Measurements from ENCODE around the gene ATP11A. TPM values are rescaled to one million over a fixed set of nuclear protein-coding genes. Genes with fewer than 3 reads are reported as not detected.

The ATP11A gene
- total and polyA plus RNA-seq, 2 donors (not counting 3 experiments of a cell fraction or from before 2014, with no cell fraction given) = 16.5 to 88.1 TPM

DNA sequence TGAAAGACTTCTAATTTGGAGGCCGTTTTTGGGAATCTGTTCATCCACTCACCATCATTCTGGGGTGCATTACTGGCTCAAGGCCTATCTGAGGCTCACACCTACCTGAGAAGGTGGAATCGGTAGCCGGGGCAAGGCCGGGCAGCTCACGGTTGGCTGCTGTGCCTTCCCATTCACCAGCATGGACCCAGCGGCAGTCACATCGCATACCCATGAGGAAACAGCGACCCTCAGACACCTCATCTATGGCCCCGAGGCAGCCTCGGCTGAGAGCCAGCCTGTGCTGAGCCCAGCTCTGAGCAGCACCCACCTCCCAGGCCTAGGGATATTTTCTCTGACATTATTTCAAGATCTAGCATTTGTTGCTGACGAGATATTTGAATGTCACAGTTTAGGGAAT, 130.5 kb downstream of the ATP11A start:
- H3K36me3 ChIP-seq (ENCODE audit: control insufficient read depth in 2 of 2, extremely low read depth in 1 of 2, insufficient read depth in 2 of 2, low read length in 2 of 2) = peaks cover 4 to 25% of the 10 kb centered on the region in 2 experiments
- H3K4me2 ChIP-seq (ENCODE audit: insufficient read depth, low read length) = no peak overlapping the region
- no peaks in the 10 kb centered on the region for H3K9me1 ChIP-seq (replicated peaks; ENCODE audit: control insufficient read depth, extremely low read depth, insufficient read depth, low read length)
- H3K9ac ChIP-seq (replicated peaks; ENCODE audit: extremely low read depth, insufficient read depth, low read length) = no peak overlapping the region
- dilution Hi-C loops (cut with MboI; ENCODE audit: extremely low pct_ligation_motif_present, low sequenced_read_pairs) (no loop called here), intact Hi-C loops (cut with micrococcal nuclease) (no loop called here)
- no peak overlapping the region for H2AFZ ChIP-seq (ENCODE audit: low read depth, low read length)
- H3K27me3 ChIP-seq (ENCODE audit: control insufficient read depth in 2 of 2, insufficient read depth in 2 of 2, low read length in 2 of 2) = no peaks in the 10 kb centered on the region
- BruUV-seq (replicated peaks) = no TSS peak
- ChIA-PET POLR2A (no interaction called here), CTCF (no interaction called here)
- no peaks in the 10 kb centered on the region for H3K9me3 ChIP-seq (replicated peaks; ENCODE audit: control insufficient read depth, insufficient read depth, low read length)
- H3K4me1 ChIP-seq (ENCODE audit: control insufficient read depth, extremely low read depth, insufficient read depth, low read length) = peaks cover 11% of the 10 kb centered on the region
- H3K27ac ChIP-seq (ENCODE audit: insufficient read depth, low read depth, low read length) = no peak overlapping the region
- no peaks in the 10 kb centered on the region for H3K79me2 ChIP-seq (ENCODE audit: control insufficient read depth, insufficient read depth, low read length)
- TF ChIP-seq GATA2 (IDR thresholded peaks at IDR 0.05; ENCODE audit: insufficient read depth, insufficient read length, low read depth, low read length) = no peak
- no peak for TF ChIP-seq MYC (IDR thresholded peaks at IDR 0.05; ENCODE audit: low read depth, low read length)
- no peak for TF ChIP-seq EZH2 (IDR thresholded peaks at IDR 0.05; ENCODE audit: borderline replicate concordance, low read depth, low read length, severe bottlenecking)
- TF ChIP-seq POLR2AphosphoS5 (IDR thresholded peaks at IDR 0.05; ENCODE audit: insufficient read depth, low read depth, low read length) = no peak
- TF ChIP-seq, protein P1, sequence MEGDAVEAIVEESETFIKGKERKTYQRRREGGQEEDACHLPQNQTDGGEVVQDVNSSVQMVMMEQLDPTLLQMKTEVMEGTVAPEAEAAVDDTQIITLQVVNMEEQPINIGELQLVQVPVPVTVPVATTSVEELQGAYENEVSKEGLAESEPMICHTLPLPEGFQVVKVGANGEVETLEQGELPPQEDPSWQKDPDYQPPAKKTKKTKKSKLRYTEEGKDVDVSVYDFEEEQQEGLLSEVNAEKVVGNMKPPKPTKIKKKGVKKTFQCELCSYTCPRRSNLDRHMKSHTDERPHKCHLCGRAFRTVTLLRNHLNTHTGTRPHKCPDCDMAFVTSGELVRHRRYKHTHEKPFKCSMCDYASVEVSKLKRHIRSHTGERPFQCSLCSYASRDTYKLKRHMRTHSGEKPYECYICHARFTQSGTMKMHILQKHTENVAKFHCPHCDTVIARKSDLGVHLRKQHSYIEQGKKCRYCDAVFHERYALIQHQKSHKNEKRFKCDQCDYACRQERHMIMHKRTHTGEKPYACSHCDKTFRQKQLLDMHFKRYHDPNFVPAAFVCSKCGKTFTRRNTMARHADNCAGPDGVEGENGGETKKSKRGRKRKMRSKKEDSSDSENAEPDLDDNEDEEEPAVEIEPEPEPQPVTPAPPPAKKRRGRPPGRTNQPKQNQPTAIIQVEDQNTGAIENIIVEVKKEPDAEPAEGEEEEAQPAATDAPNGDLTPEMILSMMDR (IDR thresholded peaks at IDR 0.05; ENCODE audit: extremely low read depth in 1 of 2, insufficient read depth in 1 of 2, low read depth in 1 of 2, low read length in 2 of 2) = no peak
- no peak for TF ChIP-seq JUN (IDR thresholded peaks at IDR 0.05; ENCODE audit: borderline replicate concordance, insufficient read depth, insufficient read length, low read depth)
- no peak for TF ChIP-seq FOS (IDR thresholded peaks at IDR 0.05; ENCODE audit: borderline replicate concordance, insufficient read depth, low read length)
- TF ChIP-seq, protein P2, sequence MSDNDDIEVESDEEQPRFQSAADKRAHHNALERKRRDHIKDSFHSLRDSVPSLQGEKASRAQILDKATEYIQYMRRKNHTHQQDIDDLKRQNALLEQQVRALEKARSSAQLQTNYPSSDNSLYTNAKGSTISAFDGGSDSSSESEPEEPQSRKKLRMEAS (IDR thresholded peaks at IDR 0.05; ENCODE audit: insufficient read depth, insufficient read length) = no peak
- no peak for TF ChIP-seq POLR2A (IDR thresholded peaks at IDR 0.05; ENCODE audit: low read depth, low read length)
- H3K4me3 ChIP-seq (replicated peaks in 1 of 3; ENCODE audit: insufficient read depth in 1 of 3, low read depth in 1 of 3, low read length in 3 of 3) = no peak overlapping the region
- DNase-seq (ENCODE audit: low read depth, low spot score) = no peak
- no peak for FAIRE-seq
- H4K20me1 ChIP-seq (replicated peaks; ENCODE audit: control insufficient read depth, extremely low read depth, insufficient read depth, low read length) = no peaks in the 10 kb centered on the region

Measured in endothelial cell of umbilical vein (primary cell).